RWPE2 (cell line): Measurements from ENCODE around the gene CLIC1.

Source experiments
- ATAC-seq: fragments of 200-7000 bp; cut with Tn5 transposase; 3 replicates; pipeline ENCODE4 v1.9.1; 2021; ENCODE audit warnings: low read depth
- DNase-seq: peaks from one replicate; pipeline ENCODE4 v3.0.0-alpha.2; 2020; ENCODE audit warnings: low spot score
- H3K27ac ChIP-seq: fragments of 450-650 bp; 2 replicates; pipeline ENCODE4 v1.5.1; 2017; ENCODE audit warnings: mild to moderate bottlenecking; ENCODE audit not compliant: poor library complexity, severe bottlenecking
- H3K27me3 ChIP-seq: fragments of 250-450 bp; sonication (Bioruptor Pico); 2 replicates; pipeline ENCODE4 v1.5.1; 2021; ENCODE audit warnings: mild to moderate bottlenecking, moderate library complexity; ENCODE audit not compliant: insufficient read depth, poor library complexity, severe bottlenecking
- H3K36me3 ChIP-seq: fragments of 250-450 bp; sonication (Bioruptor Pico); 2 replicates; pipeline ENCODE4 v1.5.1; 2020; ENCODE audit warnings: low read depth, mild to moderate bottlenecking, moderate library complexity
- H3K4me1 ChIP-seq: fragments of 250-450 bp; sonication (Bioruptor Pico); 2 replicates; pipeline ENCODE4 v1.5.1; 2021; ENCODE audit warnings: mild to moderate bottlenecking, moderate library complexity; ENCODE audit not compliant: insufficient read depth, poor library complexity, severe bottlenecking
- H3K4me3 ChIP-seq: fragments of 250-450 bp; sonication (Bioruptor Pico); 2 replicates; pipeline ENCODE4 v1.5.1; 2021; ENCODE audit warnings: mild to moderate bottlenecking, moderate library complexity; ENCODE audit not compliant: severe bottlenecking
- H3K9me3 ChIP-seq: fragments of 250-450 bp; sonication (Bioruptor Pico); 2 replicates; pipeline ENCODE4 v1.5.1; 2021; ENCODE audit warnings: mild to moderate bottlenecking, moderate library complexity; ENCODE audit not compliant: severe bottlenecking
- TF ChIP-seq, protein P1 (sequence below): fragments of 450-650 bp; IDR thresholded peaks from one replicate; pipeline ENCODE4 v1.5.1; 2017; ENCODE audit warnings: mild to moderate bottlenecking, moderate library complexity; ENCODE audit not compliant: poor library complexity, severe bottlenecking

Gene CLIC1

DNA sequence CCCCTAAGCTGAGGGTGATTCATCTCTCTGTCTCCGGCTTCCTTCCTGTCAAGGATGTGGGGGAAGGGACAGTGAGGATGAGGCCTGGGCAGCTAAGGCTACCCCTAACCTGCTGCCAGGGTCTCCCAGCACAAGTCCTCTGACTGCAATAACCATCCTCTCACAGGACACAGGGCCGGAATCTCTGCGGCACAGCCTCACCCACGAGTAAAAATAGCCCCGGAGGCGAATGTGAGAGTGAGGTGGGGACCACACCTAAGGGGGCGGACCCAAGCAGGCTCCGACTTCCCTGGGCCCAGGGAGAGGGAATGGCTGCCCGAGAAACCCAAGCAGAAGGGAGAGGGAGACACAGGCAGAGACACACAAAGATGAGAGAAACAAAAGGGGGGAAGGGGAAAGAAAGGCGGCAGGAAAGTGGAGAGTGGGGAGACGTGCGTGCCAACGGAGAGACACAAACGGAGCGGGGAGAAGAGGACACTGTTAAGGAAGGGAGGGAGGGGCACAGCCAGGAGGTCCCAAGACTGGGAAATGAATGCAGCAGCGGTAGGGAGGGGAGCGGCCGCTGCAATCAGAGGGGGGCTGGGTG, 1.4 kb downstream of the CLIC1 start:
- Histone ChIP-seq H3K27me3 (no peaks in the 10 kb centered on the region), H3K4me3 (peak overlapping the region; percentile 80), H3K9me3 (no peaks in the 10 kb centered on the region), H3K36me3 (peaks cover 50% of the 10 kb centered on the region), H3K27ac (peak overlapping the region; percentile 93), H3K4me1 (peaks cover 41% of the 10 kb centered on the region)
- TF ChIP-seq, protein P1, sequence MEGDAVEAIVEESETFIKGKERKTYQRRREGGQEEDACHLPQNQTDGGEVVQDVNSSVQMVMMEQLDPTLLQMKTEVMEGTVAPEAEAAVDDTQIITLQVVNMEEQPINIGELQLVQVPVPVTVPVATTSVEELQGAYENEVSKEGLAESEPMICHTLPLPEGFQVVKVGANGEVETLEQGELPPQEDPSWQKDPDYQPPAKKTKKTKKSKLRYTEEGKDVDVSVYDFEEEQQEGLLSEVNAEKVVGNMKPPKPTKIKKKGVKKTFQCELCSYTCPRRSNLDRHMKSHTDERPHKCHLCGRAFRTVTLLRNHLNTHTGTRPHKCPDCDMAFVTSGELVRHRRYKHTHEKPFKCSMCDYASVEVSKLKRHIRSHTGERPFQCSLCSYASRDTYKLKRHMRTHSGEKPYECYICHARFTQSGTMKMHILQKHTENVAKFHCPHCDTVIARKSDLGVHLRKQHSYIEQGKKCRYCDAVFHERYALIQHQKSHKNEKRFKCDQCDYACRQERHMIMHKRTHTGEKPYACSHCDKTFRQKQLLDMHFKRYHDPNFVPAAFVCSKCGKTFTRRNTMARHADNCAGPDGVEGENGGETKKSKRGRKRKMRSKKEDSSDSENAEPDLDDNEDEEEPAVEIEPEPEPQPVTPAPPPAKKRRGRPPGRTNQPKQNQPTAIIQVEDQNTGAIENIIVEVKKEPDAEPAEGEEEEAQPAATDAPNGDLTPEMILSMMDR: no peak
- ATAC-seq (peak; percentile 38), DNase-seq (no peak)

DNA sequence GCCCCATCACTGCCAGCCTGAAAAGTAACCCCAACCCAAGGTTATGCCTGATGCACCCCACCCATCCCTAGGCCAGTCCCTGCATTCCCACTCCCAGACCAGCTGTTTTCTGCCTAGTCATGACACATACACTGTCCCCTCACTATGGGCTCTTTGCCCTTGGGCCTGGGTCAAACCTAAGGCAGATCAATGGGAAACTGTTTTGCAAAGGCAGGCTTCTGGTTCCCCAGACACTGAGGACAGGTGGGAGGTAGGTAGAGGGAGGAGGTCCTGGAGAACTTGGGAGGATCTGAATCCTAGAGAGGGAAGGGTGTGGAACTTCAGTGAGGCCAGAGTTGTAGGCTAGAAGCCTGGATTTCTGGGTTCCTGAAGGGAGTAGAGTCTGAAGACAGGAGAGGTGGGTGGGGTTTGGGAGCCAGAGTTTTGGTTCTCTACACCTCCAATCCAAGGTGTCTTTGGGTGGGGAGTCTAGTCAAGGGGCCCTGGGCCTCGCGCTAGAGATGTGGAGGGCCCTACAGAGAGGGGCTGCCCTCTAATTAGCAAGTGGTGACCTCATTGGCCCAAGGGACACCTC, 2.0 kb downstream of the CLIC1 start:
- H3K9me3 ChIP-seq: no peaks in the 10 kb centered on the region
- TF ChIP-seq, protein P1: no peak
- no peak for ATAC-seq
- H3K4me1 ChIP-seq: peaks cover 39% of the 10 kb centered on the region
- no peak for DNase-seq
- H3K4me3 ChIP-seq: peak overlapping the region; percentile 80
- H3K36me3 ChIP-seq: peaks cover 50% of the 10 kb centered on the region
- no peaks in the 10 kb centered on the region for H3K27me3 ChIP-seq
- H3K27ac ChIP-seq: peak overlapping the region; percentile 93

DNA sequence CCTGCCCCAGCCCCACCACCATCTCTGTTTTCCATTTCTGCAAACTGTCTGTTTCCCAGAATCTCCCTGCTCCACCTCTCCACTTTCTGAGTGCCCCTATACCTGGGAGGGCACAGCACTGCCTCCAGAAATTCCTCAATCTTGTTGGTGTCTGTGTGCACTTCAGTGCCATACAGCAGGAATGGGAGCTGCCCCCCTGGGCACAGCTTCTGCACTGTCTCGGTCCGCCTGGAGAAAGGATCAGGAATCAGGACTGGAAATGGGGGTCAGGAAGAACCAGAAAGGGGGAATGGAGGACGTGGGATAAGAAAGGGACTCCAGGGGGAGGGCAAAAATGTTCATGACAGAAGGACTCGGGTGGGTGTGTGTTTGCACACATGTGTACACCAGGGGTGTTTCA, 2.6 kb downstream of the CLIC1 start:
- Histone ChIP-seq H3K9me3 (no peaks in the 10 kb centered on the region), H3K27me3 (no peaks in the 10 kb centered on the region), H3K36me3 (peaks cover 50% of the 10 kb centered on the region), H3K27ac (peak overlapping the region; percentile 93), H3K4me1 (peaks cover 33% of the 10 kb centered on the region), H3K4me3 (no peak overlapping the region)
- TF ChIP-seq, protein P1: no peak
- DNase-seq (no peak), ATAC-seq (no peak)

DNA sequence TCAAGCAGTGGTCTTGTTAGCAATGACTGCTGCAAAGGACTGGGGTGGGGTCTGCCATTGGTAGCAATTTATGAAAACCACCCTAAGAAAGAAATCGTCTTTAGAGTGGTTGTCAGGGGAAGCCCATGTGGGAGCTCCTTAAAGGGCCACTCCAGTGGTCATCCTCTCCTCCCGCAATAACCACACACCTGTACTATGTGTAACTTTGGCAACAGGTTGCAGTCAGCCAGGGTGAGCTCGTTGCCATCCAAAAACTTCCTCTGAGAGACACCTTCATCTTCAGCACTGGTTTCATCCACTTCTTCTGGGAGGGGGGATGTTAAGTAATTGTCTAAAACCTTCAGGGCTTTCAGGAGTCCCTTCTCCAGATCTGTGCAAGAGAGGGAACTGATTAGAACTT, 4.3 kb downstream of the CLIC1 start:
- Histone ChIP-seq H3K9me3 (no peaks in the 10 kb centered on the region), H3K27me3 (no peaks in the 10 kb centered on the region), H3K4me1 (peaks cover 19% of the 10 kb centered on the region), H3K4me3 (no peak overlapping the region), H3K36me3 (peaks cover 50% of the 10 kb centered on the region), H3K27ac (no peak overlapping the region)
- TF ChIP-seq, protein P1: no peak
- ATAC-seq: no peak
- no peak for DNase-seq

DNA sequence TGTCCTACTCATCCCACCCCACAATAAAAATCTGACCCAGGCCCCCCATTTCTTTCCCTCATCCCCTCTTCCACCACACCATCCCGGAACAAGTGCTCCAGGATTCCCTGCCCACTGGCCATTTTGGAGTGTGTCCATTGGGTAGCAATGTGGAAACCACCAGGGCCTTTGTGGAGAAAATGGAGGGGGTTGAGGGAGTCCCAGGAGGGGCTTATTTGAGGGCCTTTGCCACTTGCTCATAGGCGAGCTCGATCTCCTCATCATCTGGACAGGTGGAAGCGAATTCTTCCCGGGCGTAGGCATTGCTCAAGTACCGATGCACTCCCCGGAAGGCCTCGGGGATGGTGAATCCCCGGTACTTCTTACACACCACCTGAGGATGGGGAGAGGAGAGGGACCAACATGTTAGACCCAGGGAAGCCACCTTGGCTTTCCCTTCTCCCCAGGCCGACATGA, 5.7 kb downstream of the CLIC1 start:
- DNase-seq: no peak
- Histone ChIP-seq H3K36me3 (peaks cover 50% of the 10 kb centered on the region), H3K27me3 (no peaks in the 10 kb centered on the region), H3K4me1 (peaks cover 13% of the 10 kb centered on the region), H3K27ac (peak overlapping the region; percentile 63), H3K9me3 (no peaks in the 10 kb centered on the region), H3K4me3 (no peak overlapping the region)
- TF ChIP-seq, protein P1: no peak
- ATAC-seq: no peak
